DND-41 (cell line): Measurements from ENCODE around the gene PTPN1.

Source experiments
- ATAC-seq: fragments of 200-7000 bp; cut with Tn5 transposase; 3 replicates; pipeline ENCODE4 v1.9.1; 2021; ENCODE audit warnings: low read depth; ENCODE audit not compliant: insufficient read depth
- DNase-seq: peaks from one replicate; pipeline ENCODE4 v3.0.0-alpha.2; 2020
- H2AFZ ChIP-seq: 2 replicates; pipeline ENCODE4 v1.6.0; 2012; ENCODE audit warnings: low read depth, low read length
- H3K27ac ChIP-seq: 2 replicates; pipeline ENCODE4 v1.5.1; 2012; ENCODE audit warnings: low read length, inconsistent platforms
- H3K27me3 ChIP-seq: fragments of 200-600 bp; sonication (generic); 2 replicates; pipeline ENCODE4 v1.6.0; 2012; ENCODE audit warnings: low read length, mild to moderate bottlenecking, inconsistent platforms; ENCODE audit not compliant: insufficient read depth, poor library complexity
- H3K36me3 ChIP-seq: 2 replicates; pipeline ENCODE4 v1.5.1; 2012; ENCODE audit warnings: low read length, inconsistent platforms; ENCODE audit not compliant: insufficient read depth
- H3K4me1 ChIP-seq: 2 replicates; pipeline ENCODE4 v1.5.1; 2012; ENCODE audit warnings: mild to moderate bottlenecking, low read length; ENCODE audit not compliant: insufficient read depth
- H3K4me2 ChIP-seq: 2 replicates; pipeline ENCODE4 v1.6.0; 2012; ENCODE audit warnings: mild to moderate bottlenecking, moderate library complexity, low read length, inconsistent platforms; ENCODE audit not compliant: insufficient read depth
- H3K4me3 ChIP-seq, 2 experiments: fragments of 200-600 bp in 1 of 2; shearing (Covaris generic) in 1 of 2; 2 replicates each; pipeline ENCODE4 v1.5.1; 2012 to 2016; ENCODE audit warnings: inconsistent platforms in 2 of 2, low read length in 2 of 2, mild to moderate bottlenecking in 2 of 2, low read depth in 1 of 2, moderate library complexity in 1 of 2
- H3K79me2 ChIP-seq: 2 replicates; pipeline ENCODE4 v1.6.0; 2012; ENCODE audit warnings: low read length, inconsistent platforms; ENCODE audit not compliant: insufficient read depth
- H3K9ac ChIP-seq: 2 replicates; pipeline ENCODE4 v1.6.0; 2012; ENCODE audit warnings: low read depth, mild to moderate bottlenecking, inconsistent platforms, low read length, moderate library complexity
- H3K9me3 ChIP-seq: 2 replicates; pipeline ENCODE4 v1.5.1; 2012; ENCODE audit warnings: low read length, moderate library complexity, mild to moderate bottlenecking, inconsistent platforms; ENCODE audit not compliant: insufficient read depth, severe bottlenecking
- H4K20me1 ChIP-seq: 2 replicates; pipeline ENCODE4 v1.6.0; 2012; ENCODE audit warnings: low read length; ENCODE audit not compliant: insufficient read depth
- CTCF ChIP-seq: IDR thresholded peaks from 2 replicates; pipeline ENCODE4 v1.5.1; 2012; ENCODE audit warnings: borderline replicate concordance, low read length, moderate library complexity, mild to moderate bottlenecking; ENCODE audit not compliant: poor library complexity, severe bottlenecking; ENCODE audit errors: extremely low read depth
- EZH2 ChIP-seq: IDR thresholded peaks from 3 replicates; pipeline ENCODE4 v1.6.1; 2012; ENCODE audit warnings: borderline replicate concordance, low read depth, mild to moderate bottlenecking, moderate library complexity, low read length, inconsistent platforms; ENCODE audit not compliant: severe bottlenecking

Gene PTPN1

GRCh38 chr20:50582591-50583234, 72.5 kb downstream of the PTPN1 start:
- peaks cover 87% of the 10 kb centered on the region for H3K36me3 ChIP-seq
- H3K27ac ChIP-seq = no peak overlapping the region
- no peak for TF ChIP-seq EZH2
- TF ChIP-seq CTCF = no peak
- DNase-seq (no peak), ATAC-seq (no peak)
- no peak overlapping the region for H3K9ac ChIP-seq
- peaks cover 18% of the 10 kb centered on the region for H4K20me1 ChIP-seq
- no peaks in the 10 kb centered on the region for H3K27me3 ChIP-seq
- no peaks in the 10 kb centered on the region for H3K4me1 ChIP-seq
- no peaks in the 10 kb centered on the region for H3K79me2 ChIP-seq
- H3K9me3 ChIP-seq = no peaks in the 10 kb centered on the region
- no peak overlapping the region for H3K4me2 ChIP-seq
- H3K4me3 ChIP-seq = no peak overlapping the region
- H2AFZ ChIP-seq = no peak overlapping the region

- Histone ChIP-seq H3K9me3 (no peaks in the 10 kb centered on the region), H3K27me3 (no peaks in the 10 kb centered on the region), H3K4me1 (no peaks in the 10 kb centered on the region), H3K9ac (no peak overlapping the region), H2AFZ (no peak overlapping the region), H3K4me3 (no peak overlapping the region), H3K79me2 (no peaks in the 10 kb centered on the region), H4K20me1 (peaks cover 15% of the 10 kb centered on the region), H3K36me3 (peaks cover 79% of the 10 kb centered on the region), H3K27ac (no peak overlapping the region), H3K4me2 (no peak overlapping the region)
- DNase-seq = no peak
- ATAC-seq = no peak
- TF ChIP-seq CTCF = no peak
- no peak for TF ChIP-seq EZH2
Observed at GRCh38 chr20:50583442-50584150, 73.4 kb downstream of the PTPN1 start.

- Histone ChIP-seq H3K36me3 (peaks cover 68% of the 10 kb centered on the region), H3K4me3 (no peak overlapping the region), H3K79me2 (no peaks in the 10 kb centered on the region), H2AFZ (no peak overlapping the region), H3K27me3 (no peaks in the 10 kb centered on the region), H3K4me1 (no peaks in the 10 kb centered on the region), H3K9me3 (no peaks in the 10 kb centered on the region), H3K4me2 (no peak overlapping the region), H3K27ac (no peak overlapping the region), H4K20me1 (peaks cover 14% of the 10 kb centered on the region), H3K9ac (no peak overlapping the region)
- DNase-seq (no peak), ATAC-seq (no peak)
- no peak for TF ChIP-seq EZH2
- TF ChIP-seq CTCF = no peak
Observed at GRCh38 chr20:50584687-50585086, 74.5 kb downstream of the PTPN1 start.
